RPMI7951 (cell line): Measurements from ENCODE around the gene KDELR1. TPM values are rescaled to one million over a fixed set of nuclear protein-coding genes. Genes with fewer than 3 reads are reported as not detected.

ENCODE experiments used
- DNase-seq: peaks from one replicate; pipeline ENCODE4 v3.0.0-alpha.2; 2012; ENCODE audit warnings: low read depth
- total RNA-seq: library from RNA; depleted of rRNA; stranded (reverse); fragments of >200 nt; shearing (Covaris generic); gene quantifications from 2 replicates; pipeline ENCODE4 v1.2.3, GENCODE V29; 2014; rRNA removed

Gene KDELR1
- total RNA-seq, 1 experiment from 2014 or later: 153 TPM

GRCh38 chr19:48342414-48342738 is 49.0 kb downstream of the KDELR1 start:
- no peak for DNase-seq

DNA sequence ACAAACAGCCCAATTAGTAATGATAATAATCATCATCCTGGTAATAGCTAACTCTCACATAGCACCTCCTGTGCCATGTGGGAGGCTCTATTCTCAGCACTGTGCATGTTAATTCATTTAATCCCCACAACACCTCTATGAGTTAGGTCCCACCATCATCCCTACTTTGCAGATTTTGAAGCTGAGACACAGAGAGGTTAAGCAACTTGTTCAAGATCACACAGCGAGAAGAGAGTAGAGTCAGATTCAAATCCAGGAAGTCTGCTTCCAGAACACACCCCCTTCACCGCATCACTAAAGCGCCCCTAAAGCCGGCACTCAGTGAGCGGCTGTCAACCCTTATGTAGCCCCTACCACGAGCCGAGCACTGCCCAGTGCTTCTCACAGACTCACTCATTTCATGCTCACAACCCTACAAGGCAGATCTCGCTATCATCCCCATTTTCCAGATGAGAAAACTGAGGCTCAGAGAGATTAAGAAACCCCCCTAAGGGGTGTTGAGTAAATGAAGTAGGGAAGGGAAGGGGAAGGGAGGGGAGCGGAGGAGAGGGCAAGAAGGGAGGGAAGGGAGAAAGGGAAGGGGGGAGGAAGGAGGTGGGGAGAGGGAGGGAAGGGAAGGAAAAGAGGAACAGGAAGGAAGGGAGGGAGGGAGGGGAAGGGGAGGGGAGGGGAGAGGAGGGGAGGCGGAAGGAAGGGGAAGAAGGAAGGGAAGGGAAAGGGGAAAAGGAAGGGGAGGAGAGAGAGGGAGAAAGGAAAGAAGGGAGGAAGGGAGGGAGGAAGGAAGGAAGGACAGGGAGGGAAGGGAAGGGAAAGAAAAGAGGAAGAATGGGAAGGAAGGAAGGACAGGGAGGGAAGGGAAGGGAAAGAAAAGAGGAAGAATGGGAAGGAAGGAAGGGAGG is 49.6 kb downstream of the KDELR1 start:
- no peak for DNase-seq

DNA sequence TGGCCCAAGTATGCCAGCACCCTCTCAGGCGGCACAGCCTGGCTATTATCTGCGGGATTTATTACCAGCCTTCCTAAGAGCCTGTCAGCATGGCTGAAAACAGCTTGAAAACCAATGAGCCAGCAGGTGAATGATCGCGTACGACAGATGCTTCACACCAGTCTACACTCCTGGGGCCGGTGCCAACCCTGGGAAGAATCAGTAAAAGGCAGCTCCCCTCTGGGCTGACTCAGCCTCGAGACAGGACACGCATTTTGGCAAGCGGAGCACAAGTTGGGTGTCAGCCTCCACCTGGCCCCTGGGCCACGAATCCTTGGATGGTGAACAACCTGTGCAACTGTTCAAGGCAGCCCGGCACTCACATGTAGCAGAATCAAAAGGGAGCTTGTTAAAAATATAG is 50.4 kb downstream of the KDELR1 start:
- no peak for DNase-seq

DNA sequence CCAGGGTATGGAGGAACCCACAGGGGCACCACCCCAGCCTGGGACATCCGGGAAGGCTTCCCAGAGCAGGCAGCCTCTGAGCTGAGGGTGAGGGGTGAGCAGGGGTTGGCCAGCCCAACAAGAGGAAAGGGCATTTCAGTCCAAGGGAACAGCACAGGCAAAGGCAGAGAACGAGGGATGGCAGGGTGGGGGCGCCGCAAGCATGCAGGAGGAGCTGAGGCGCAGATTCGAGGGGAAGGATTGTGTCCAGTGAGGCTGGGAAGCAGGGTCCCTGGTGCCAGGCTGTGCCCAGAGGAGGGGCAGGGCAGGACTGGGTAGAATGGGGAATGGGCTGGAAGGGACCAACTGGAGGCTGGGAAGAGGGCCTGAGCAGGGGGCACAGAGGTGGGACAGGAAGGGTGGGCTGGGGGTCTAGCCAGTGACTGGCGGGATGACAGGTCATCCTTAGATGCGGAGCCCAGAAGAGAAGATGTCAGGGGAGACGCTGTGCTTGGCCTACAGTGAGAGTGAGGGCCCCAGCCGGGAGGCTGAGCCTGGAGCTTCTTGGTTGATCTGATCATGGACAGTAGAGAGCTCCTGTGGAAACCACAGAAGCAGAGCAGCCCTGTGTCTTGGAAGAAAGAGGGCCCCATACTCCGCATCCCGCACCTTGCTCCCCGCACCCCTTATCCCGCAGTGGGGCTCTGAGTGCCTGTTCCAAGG is 52.4 kb downstream of the KDELR1 start:
- no peak for DNase-seq

- no peak for DNase-seq
These were observed 53.0 kb downstream of the KDELR1 start for GRCh38 chr19:48338253-48338755.

DNA sequence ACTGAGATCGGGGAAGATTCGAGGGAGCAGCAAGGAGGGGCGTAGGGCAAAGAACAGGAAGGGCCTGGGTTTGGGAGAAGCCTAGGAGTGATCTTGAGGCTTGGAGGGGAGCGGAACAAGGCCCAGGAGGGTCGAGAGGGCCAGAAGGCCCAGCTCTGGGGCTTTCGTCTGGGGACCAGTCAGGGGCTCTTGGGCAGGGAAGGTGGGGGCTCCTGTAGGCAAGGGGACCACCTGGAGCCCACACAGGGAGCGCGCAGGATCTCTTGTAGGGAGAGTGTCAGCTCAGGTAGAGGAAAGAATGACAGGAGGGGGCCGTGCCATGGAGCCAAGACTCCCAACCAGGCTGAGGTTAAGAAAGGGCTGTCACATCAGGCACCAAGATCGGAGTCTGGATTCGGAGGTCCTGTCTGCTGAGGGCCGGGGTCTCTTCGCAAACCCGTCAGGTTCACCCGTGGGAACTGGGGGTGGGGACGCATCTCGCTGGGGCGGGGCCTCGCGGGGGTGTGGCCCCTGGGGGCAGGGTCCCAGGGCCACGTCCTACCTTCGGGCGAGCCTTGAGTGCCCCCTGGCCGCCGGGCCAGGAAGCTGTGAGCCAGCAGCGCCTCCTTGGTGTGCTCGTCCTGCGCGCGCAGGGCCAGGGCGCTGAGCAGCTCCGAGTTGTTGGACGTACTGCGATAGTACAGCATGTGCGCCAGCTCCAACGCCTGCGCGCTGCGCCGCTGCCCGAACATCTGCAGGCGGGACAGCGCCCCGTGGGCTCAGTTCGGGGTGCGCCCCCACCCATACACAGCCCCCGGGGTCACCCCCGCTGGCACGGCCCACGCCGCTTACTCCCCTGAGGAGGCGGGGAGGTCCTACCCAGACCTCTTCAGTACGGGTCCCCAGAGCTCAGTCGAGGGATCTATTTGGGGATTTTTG is 57.6 kb downstream of the KDELR1 start:
- peak; percentile 91 for DNase-seq

DNA sequence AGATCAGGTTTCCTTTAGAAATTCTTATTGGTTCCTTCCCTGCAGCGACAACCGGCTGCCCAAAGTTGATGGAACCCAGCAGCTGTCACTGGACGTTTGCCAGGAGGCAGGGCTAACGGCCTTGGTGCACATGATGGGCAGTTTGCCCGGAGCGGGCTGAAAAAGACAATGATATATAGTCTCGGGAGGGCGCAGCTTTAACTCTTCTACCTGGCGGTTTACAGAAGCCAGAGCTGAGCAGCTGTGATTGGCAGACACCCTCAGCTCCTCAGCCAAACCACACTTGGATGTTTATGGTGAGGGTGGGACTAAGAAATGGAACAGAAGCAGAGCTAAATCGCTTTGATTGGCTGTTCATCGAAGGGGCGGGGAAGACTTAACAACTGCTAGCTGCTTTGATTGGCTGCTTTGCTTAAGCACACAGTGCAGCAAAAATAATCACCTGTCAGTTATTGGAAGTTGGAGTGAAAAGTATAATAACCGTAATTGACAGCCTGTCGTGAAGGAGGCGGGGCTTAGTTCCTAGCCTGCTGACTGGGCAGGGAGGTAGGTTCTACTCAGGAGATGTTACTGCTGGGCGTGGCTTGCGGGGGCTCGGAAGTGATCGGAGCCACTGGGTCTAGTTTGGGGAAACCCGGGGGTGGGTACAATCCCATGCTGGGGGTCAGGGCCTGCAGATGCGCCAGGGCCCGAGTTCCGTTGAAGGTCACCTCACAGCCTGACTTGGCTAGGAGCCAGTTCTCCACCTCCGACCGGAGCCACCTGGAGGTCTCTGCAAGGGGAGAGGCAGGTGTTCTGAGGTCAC is 58.5 kb downstream of the KDELR1 start:
- DNase-seq: peak; percentile 98

Other genes with a start within 250 kb of the KDELR1 start
- gene LIG1, start 221.2 kb downstream of the KDELR1 start, total RNA-seq: 44.0 and 54.3 TPM in 2 replicates
- 1.4 and 2.1 TPM in 2 replicates for gene ZSWIM9, start 220.9 kb downstream of the KDELR1 start, total RNA-seq
- gene CARD8, start 135.6 kb downstream of the KDELR1 start, total RNA-seq: 27.2 and 28.1 TPM in 2 replicates
- 0.24 and 0.49 TPM in 2 replicates for gene ZNF114, start 121.5 kb downstream of the KDELR1 start, total RNA-seq
- 246 and 286 TPM in 2 replicates for gene EMP3, start 66.0 kb downstream of the KDELR1 start, total RNA-seq
- 4.4 and 6.4 TPM in 2 replicates for gene TMEM143, start 27.6 kb downstream of the KDELR1 start, total RNA-seq
- not detected in 2 replicates for gene SYNGR4, start 27.2 kb downstream of the KDELR1 start, total RNA-seq
- 0.60 and 0.68 TPM in 2 replicates for gene GRIN2D, start 2.1 kb upstream of the KDELR1 start, total RNA-seq
- 28.2 and 38.0 TPM in 2 replicates for gene GRWD1, start 54.4 kb upstream of the KDELR1 start, total RNA-seq
- gene KCNJ14, start 64.0 kb upstream of the KDELR1 start, total RNA-seq: 0.48 and 1.1 TPM in 2 replicates
- gene CYTH2, start 77.8 kb upstream of the KDELR1 start, total RNA-seq: 39.0 and 74.3 TPM in 2 replicates
- not detected in 2 replicates for gene LMTK3, start 120.3 kb upstream of the KDELR1 start, total RNA-seq
- gene SULT2B1, start 160.6 kb upstream of the KDELR1 start, total RNA-seq: 0.39 TPM in 1 of 2 replicates, not detected in the other
- not detected in 2 replicates for gene SPACA4, start 215.2 kb upstream of the KDELR1 start, total RNA-seq
- 1.6 TPM in 1 of 2 replicates, not detected in the other for gene FAM83E, start 223.5 kb upstream of the KDELR1 start, total RNA-seq
- gene RPL18, start 227.6 kb upstream of the KDELR1 start, total RNA-seq: 2,104 and 2,291 TPM in 2 replicates
- gene SPHK2, start 228.0 kb upstream of the KDELR1 start, total RNA-seq: 4.7 and 7.7 TPM in 2 replicates
- 16.6 and 17.2 TPM in 2 replicates for gene DBP, start 245.8 kb upstream of the KDELR1 start, total RNA-seq